ENCODE measurements around the gene PAX2.

GRCh38 chr10:100826983-100827818, 81.8 kb downstream of the PAX2 start:
- TF ChIP-seq POLR2A (IDR thresholded peaks at IDR 0.05) (no peak), POLR2AphosphoS5 (IDR thresholded peaks at IDR 0.05) (no peak)
- TF ChIP-seq, protein P1, sequence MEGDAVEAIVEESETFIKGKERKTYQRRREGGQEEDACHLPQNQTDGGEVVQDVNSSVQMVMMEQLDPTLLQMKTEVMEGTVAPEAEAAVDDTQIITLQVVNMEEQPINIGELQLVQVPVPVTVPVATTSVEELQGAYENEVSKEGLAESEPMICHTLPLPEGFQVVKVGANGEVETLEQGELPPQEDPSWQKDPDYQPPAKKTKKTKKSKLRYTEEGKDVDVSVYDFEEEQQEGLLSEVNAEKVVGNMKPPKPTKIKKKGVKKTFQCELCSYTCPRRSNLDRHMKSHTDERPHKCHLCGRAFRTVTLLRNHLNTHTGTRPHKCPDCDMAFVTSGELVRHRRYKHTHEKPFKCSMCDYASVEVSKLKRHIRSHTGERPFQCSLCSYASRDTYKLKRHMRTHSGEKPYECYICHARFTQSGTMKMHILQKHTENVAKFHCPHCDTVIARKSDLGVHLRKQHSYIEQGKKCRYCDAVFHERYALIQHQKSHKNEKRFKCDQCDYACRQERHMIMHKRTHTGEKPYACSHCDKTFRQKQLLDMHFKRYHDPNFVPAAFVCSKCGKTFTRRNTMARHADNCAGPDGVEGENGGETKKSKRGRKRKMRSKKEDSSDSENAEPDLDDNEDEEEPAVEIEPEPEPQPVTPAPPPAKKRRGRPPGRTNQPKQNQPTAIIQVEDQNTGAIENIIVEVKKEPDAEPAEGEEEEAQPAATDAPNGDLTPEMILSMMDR (IDR thresholded peaks at IDR 0.05), result no peak
